Stimulated activated CD8-positive, alpha-beta memory T cell treated with anti-CD3 and anti-CD28 coated beads, Interleukin-12 subunit alpha, Interleukin-12 subunit beta, amount 100 ng/mL, for 1 hour (primary cell): ENCODE data around the gene KRTAP10-8.
"Not testable (repeated sequence)": the region's sequence is repeated elsewhere in the genome, so short reads cannot be mapped to it uniquely, and the experiment has no call there.

Source experiments
- DNase-seq: peaks from one replicate; pipeline ENCODE4 v3.0.0-alpha.2; 2020; ENCODE audit warnings: low read depth

Gene KRTAP10-8

DNA sequence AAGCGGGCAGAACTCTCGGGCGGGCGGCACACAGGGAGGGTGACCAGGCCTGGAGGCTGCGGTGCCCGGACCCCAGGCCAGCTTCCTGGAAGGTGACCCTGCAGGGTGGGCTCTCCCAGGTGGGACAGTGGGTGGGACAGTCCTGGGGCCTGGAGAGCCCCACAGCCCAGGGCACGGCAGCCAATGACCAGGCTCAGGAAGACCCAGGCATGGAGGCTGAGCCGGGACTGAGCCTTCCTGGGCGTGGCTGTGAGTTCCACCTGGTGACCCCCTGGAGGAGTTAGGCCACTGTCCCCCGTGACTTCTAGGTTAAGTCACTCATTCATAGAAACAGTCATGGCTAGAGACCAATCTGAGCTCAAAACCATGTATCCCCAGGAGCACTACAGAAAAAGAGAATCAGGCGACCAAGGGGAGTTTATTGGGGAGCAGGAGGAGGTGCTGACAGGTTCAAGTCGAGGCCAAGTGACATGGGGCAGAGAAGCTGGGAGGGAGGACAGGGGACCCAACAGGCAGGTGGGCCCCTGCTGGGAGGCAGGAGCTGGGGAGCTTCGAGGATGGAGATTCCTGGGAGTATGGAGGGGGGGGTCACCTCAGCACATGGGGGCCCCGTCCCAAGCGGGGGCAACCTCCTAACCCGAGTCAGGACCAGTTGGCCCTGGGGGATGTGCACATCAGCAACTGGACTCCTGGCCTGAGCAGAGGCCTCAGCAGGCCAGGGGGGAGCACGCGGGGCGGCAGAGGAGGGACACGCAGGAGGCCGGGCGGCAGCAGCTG is 32.6 kb upstream of the KRTAP10-8 start:
- DNase-seq = no peak

DNA sequence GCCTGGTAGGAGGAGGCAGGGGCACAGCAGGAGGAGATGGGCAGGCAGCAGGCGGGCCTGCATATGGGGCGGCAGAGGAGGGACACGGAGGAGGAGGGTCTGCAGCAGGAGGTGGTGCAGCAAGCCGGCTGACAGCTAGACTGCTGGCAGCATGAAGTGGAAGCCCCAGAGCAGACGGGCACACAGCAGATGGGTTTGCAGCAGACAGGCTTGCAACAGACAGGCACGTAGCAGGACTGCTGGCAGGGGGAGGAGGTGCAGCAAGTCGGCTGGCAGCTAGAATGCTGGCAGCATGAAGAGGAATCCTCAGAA is 32.1 kb upstream of the KRTAP10-8 start:
- DNase-seq = no peak

DNA sequence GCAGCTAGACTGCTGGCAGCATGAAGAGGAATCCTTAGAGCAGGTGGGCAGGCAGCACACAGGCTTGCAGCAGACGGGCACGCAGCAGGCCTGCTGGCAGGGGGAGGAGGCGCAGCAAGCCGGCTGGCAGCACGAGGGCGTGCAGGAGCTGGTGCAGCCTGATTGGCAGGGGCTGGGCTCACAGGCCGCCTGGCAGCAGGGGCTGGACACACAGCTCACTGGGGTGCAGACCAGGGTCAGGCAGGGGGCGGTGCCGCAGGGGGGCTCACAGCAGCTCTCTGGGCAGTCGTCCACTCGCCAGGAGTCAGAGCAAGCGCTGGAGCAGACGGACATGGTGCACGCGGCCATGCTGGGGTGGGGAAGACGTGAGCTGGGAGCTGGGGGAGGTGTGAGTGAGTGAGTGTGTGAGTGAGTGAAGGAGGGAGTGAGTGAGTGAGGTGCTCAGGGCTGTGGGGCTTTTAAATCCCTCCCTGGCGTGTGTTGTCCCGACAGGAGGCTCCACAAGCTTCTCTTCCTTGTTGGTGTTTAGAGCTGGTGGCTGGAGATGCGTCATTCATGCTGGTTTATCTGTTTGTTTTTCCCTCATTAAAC is 31.6 kb upstream of the KRTAP10-8 start, which contains the start of gene KRTAP10-5:
TSS of gene KRTAP10-5 (minus strand) at position 374 of the 591 bp plus-strand sequence. CDS start at position 348, 26 bp downstream.
- not testable (repeated sequence) for DNase-seq

DNA sequence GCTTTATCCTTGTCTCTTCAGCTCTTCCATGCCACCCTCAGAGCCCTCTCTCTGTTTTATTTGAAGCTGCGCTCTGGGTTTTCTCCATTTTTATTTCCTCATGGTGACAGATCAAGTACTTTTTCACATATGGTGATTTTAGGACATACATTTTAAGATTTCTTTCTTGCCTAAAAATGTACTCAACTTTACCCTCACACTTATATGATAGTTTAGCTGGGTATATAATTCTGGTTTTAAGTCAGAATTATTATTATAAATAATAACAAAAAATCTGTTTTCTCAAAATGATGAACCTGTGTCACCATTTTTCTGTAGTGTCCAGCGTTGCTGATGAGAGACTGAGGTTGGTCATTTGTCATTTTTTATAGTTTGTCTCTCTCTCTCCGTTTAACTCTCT is 30.7 kb upstream of the KRTAP10-8 start:
- DNase-seq = no peak

DNA sequence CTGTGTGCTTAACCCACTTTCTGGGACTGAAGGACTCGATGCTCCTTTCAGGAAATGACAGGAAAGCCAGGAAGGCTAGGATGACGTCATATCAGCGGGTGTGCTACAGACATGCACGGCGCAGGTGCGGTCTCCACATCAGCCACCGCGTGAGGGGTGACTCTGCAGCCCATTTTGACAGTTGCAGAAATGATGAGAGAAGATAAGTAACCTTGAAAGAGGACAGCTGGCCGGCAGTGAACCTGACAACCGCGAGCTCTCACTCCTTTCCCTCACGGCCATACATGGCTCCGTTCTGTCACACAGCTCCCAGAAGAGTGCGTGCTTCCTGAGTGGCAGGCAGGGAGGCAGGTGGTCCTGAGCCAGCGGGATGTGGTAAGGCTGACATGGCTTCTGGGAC is 29.8 kb upstream of the KRTAP10-8 start:
- DNase-seq = no peak

DNA sequence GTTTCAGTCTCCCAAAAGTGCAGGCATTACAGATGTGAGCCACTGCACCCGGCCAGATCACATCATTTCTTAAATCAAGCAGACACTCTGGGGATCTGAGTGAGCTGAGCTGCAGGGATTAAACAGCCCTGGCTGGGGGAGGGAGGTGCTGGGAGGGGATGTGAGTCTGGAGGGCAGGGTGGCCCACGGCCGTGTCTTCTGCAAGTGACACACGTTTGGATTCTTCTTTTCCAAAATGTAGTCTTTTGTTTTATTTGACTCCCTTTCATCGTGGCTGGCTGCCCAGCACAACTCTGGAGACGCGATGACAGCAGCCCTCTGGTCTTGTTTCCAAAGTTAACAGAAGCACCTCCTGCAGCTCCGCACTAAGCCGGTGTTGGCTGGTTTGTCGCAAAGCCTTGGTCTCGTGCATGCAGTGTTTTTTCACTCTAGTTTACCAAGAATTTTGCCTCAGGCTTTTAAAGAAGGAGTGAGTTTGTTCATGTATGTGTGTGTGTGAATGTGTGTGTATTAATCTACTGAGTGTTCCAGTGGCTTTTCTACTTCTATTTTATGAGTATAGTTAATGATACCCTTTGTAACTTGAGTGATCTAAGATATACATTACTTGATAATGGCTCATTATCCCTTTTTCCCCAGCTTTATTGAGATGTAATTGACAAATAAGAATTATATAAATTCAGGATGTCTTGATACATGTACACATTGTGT is 28.6 kb upstream of the KRTAP10-8 start:
- no peak for DNase-seq

DNA sequence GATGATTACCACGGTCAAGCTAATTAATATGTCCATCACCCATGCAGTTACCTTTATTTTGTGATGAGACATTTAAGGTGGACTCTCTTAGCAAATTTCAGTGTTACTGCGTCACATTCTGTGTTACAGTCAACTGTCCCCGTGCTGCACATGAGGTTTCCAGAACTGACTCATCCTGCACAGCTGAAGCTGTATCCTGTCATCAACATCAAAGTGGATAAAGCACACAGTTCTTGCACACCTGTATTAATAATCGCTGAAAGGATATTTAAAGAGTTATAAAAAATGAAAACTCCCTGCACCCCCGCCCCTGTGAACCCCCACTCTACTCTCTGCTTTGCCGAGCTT is 28.1 kb upstream of the KRTAP10-8 start:
- DNase-seq = no peak

DNA sequence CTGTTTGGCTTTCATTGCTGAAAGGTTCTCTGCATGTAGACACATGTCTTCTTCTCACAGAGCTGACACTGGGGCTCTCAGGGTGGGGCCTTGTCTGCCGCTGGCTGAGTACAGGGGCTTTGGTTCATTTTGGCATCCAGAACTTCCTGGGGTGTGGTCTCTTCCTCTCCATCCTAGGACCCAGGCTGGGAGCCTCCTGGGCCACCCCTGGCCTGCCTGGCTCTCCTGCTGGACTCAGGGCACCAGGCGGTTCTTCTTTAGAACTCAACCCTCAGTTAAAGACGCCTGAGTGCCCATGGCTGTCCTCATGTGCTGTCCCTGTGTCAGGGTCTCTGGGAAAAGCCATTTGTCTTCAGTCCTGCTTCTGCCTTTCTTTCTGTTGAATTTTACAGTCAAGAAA is 26.0 kb upstream of the KRTAP10-8 start:
- no peak for DNase-seq

DNA sequence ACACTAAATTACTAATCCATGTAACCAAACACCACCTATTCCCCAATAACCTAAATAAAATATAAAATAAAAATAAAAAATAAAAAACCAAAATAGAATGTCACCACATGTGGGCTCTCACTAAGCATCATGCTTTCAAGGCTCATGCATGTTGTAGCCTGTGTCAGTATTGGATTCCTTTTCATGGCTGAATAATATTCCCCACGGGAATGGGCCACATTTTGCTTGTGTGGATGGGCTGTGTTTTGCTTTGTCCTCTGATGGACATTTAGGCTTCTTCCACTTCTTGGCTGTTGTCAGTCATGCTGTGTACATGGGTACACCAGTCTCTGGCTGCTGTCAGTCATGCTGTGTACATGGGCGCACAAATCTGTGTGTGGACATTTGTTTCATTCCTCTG is 22.8 kb upstream of the KRTAP10-8 start:
- no peak for DNase-seq

DNA sequence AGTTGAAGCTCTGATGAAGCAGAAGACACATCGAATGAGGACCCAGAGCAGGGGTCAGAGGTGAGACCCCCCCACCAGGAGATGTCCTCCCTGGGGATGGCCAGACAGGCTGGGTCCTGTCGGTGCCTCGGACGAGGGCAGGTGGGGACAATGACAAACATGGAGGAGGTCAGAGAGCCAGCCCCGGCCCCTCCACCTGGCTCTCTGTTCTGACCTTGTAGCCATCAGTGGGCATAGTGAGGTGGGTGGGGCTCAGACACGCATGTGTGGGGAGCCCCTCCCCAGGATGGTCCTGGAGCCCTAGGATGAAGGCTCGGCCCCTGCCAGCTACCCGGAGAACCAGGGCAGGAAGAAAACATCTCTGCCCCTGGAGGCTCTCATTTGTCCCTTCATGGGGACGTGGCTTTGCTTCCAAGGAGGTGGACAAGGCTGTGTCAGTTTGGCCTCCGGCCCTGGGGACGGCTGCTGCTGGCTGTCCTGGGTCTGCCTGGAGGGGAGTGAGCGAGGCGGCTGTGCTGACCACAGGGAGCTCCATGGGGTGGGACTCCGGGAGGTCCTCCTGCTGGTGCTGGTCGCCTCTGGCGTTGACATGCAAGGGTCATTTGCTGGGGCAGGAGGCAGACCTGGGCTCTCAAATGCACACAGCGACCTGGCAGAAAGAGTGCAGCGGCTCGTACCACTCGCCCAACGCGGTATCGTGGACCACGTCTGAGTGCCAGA is 22.1 kb upstream of the KRTAP10-8 start:
- DNase-seq = no peak

DNA sequence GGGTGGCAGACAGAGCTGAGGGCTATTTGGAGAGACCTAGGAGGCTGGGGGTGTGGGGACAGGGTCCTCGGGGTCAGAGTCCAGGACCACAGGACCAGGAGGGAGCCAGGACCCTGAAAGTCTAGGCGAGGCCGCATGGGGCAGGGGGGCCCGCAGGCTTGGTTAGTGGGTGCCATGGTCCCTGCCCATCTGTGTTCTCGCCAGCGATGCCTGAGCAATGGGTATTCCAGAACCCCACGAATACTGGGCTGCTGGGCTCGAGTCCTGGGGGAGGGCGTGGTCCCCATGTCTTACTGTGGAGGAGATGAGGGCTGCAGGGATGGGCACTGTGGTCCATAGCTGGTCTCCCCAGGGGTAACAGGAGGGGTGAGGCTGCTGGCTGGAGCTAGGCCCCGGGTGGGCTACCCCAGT is 21.6 kb upstream of the KRTAP10-8 start:
- no peak for DNase-seq

DNA sequence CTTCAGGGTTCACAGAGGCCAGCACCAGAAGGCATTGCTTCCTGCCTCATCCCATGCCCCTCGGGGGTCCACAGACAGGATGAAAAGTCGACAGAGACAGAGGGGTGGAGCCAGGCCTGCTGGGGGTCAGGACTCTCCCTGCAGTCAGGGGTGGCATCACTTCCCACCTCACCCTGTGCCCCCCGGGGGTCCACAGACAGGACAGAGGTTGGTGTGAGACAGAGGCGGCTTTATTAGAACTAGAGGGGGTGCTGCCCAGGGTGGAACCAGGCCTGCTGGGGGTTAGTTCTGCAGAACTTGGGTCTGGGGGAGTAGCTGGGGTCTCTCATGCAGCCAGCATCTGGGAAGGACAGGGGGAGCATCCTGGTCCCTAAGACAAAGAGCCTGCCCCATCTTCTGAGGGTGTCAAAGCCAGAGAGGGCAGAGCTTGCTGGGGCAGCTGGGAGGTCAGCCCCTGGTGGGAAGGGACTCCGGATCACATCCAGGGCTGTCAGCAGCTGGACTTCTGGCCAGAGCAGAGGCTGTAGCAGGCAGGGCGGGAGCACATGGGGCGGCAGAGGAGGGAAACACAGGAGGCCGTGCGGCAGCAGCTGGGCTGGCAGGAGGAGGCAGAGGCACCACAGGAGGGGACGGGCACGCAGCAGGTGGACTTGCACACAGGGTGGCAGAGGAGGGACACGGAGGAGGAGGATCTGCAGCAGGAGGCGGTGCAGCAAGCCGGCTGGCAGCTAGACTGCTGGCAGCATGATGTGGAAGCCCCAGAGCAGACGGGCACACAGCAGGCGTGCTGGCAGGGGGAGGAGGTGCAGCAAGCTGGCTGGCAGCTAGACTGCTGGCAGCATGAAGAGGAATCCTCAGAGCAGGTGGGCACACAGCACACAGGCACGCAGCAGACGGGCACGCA is 20.7 kb upstream of the KRTAP10-8 start:
- DNase-seq = not testable (repeated sequence)

DNA sequence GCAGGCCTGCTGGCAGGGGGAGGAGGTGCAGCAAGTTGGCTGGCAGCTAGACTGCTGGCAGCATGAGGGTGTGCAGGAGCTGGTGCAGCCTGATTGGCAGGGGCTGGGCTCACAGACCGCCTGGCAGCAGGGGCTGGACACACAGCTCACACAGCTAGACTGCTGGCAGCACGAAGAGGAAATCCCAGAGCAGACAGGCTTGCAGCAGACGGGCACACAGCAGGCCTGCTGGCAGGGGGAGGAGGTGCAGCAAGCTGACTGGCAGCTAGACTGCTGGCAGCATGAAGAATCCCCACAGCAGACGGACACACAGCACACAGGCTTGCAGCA is 20.1 kb upstream of the KRTAP10-8 start:
- DNase-seq = not testable (repeated sequence)

DNA sequence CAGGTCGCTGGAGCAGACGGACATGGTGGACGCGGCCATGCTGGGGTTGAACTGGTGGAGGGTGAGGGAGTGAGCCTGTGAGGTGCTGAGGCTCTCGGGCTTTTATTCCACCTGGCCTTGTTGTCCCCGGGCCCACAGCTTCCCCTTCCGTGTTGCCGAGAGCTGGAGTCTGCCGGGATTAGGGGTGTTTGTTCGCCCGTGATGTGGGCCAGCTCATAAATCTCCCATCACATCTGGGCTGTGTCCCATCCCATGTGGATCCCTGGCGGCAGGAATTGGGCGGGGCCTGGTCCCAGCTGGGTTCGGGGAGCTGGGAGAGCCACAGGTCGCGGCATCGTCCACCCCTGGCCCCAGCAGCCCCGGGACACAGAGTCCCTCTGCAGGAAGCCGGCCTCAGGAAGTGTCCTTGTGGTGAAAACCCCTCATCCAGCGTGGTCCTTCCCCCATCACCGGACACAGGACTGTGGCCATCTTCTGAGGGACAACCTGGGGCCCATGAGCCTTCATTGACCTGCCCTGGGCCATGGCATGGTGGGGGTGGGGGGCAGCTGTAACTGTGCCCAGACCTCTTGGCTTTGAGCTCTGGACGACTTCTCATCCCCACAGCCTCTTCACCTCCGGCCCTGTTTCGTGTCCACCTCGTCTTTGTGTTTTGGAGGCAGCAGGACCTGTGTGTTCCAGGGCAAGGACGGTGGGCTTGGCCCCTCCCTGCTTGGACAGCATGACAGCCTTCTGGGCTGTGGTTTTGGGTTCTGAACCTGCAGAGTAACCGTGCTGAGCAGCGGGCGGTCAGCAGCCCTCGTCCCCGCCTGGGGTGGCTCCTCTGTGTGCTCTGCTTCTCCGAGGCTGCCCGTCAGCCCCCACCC is 19.2 kb upstream of the KRTAP10-8 start, which contains the start of gene KRTAP10-6:
TSS of gene KRTAP10-6 (minus strand) at position 60 of the 866 bp plus-strand sequence. CDS start at position 39, 21 bp downstream.
- no peak for DNase-seq

DNA sequence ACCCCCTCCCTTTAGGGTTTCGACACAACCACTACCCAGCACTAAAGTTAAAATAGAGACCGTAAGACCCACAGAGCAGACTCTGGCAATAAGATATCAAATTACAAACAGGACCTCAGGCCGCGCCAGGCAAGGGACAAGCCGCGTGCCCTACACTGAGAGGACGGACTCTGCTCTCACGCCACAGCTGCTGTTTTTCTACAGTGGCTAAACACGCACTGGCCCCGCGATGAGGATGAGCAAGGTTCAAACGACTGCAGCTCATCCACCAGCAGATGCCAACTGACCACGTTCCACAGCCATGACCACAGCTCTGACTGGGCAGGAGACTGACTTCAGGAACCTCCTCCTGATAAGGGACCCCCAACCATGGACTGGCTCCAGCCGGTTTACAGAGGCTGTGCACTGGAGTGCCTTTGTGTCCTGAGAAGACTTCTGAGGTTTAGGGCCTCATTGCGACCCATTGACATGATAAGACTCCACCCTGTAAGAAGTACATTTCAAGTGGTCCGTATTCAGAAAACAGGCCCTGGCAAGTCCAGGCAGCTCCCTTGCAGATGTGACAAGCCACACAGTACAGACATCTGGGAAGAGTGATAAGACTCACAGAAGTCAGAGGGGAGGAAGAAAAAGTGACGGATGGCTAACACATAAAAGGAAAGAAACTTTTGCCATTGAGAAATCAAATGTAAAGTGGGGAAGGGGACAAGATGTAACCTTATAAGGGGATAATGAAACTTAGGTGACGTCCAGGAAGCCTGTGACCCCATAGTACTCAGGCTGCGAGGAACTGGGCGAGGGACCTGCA is 18.1 kb upstream of the KRTAP10-8 start:
- no peak for DNase-seq

DNA sequence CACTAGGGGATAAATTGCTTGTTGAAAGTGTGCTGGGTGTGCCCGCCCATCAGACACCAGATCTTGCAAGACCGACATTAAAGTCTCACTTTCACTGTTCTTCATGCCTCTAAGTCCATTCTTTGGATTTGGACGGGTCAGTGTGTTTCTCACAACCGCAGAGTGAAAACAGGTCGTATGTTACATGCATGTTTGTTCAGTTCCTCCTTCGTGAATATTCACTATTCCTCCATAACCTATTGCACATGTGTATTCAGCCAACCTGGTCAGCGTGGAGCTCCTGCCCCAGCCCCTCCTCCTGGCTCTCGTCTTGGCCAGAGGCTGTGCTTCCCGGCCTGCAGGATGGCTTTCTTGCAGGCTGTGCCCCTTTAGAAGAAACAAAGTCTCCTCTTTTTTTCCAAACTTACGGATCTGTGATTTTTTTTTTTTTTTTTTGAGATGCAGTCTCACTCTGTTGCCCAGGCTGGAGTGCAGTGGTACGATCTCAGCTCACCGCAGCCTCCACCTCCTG is 17.4 kb upstream of the KRTAP10-8 start:
- DNase-seq = no peak

DNA sequence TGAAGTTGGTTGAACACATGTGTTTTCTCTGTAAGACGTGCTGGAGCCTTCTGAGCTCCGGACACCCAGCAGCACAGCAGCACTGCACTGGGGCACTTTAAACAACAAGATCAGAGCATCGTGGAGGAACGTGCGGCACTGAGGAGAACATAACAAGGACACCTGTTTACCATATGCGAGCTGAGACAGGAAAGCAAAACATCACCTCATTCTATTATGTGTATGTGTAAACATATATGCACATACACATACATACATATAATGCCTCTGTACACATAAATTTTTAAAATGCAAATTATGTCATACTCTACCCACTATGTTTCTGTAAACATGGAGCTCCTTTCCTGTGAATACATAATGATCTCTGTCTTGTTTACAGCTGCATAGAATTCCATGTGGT is 16.4 kb upstream of the KRTAP10-8 start:
- no peak for DNase-seq

DNA sequence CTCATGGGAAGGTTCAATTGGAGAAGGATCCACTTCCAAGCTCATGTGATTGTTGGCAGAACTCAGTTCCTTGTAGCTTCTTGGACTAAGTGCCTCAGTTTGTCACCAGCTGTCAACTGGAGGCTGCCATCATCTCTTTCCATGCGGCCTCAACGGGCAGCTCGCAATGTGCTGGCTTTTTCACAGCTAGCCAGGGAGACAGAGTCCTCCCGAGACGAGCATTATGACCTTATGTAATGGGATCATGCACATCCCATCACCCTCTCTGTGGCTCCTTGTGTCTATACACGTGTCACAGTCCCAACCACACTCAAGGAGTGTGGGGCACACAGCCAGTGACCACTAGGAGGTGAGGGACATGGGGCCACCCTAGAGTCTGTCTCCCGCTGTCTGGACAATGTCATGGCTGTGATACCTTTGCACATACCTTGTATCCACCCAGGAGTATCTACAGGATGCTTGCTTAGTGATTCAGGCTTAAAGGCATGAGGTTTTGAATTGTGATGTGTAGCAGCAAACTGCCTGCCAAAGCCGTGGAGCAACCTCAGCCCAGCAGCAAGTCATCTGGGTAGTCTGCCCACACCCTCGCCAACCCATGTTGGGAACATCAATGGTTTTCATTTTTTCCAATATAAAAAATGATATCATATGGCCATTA is 15.7 kb upstream of the KRTAP10-8 start:
- no peak for DNase-seq

DNA sequence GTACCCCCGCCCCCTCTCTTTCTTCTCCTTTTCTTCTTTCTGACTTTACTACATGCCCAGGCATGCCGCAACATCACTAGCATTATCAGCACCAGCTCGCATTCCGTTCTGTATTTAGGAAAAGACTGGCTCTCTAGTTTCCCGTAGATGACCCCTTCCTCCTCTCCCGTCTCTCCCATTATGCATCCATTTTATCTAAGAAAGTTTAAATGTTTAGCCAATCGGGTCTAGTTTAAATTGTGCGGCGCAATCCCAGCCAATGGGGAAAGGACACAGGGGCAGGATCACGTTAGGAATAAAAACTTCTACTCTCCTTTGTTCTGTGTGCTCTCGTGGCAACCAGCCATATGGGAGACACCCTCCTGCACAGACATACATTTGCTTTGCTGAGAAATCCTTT is 13.8 kb upstream of the KRTAP10-8 start:
- no peak for DNase-seq
